Kidney (tissue), 14 donors: Measurements from ENCODE around the gene FAM171A1. TPM values are rescaled to one million over a fixed set of nuclear protein-coding genes. Genes with fewer than 3 reads are reported as not detected.

Source experiments
- DNase-seq, 5 donors: peaks; one replicate each; pipeline ENCODE4 v3.0.0-alpha.2; 2013 to 2020
- FAIRE-seq: peaks from 2 replicates; lab custom pipeline; 2012; peaks lifted over from hg19 to GRCh38; lab: Jason Lieb, UNC
- H3K27ac ChIP-seq, 2 donors: one replicate each; pipeline ENCODE4 v1.7.0; 2013; ENCODE audit warnings: low read depth in 2 of 2, low read length in 2 of 2, inconsistent platforms in 1 of 2
- H3K27me3 ChIP-seq: one replicate; pipeline ENCODE4 v1.7.1; 2013; ENCODE audit warnings: low read length, inconsistent platforms; ENCODE audit not compliant: control insufficient read depth, insufficient read depth
- H3K36me3 ChIP-seq, 3 donors: one replicate each; pipeline versions ENCODE4 v1.7.0 to v1.7.1; 2013; ENCODE audit warnings: low read length in 3 of 3, control low read depth in 1 of 3, inconsistent platforms in 1 of 3; ENCODE audit not compliant: insufficient read depth in 3 of 3, control insufficient read depth in 2 of 3
- H3K4me1 ChIP-seq, 3 donors: one replicate each; pipeline versions ENCODE4 v1.7.0 to v1.7.1; 2013; ENCODE audit warnings: low read length in 3 of 3, inconsistent platforms in 1 of 3, low read depth in 1 of 3; ENCODE audit not compliant: control insufficient read depth in 2 of 3, insufficient read depth in 2 of 3
- H3K4me3 ChIP-seq, 3 donors: one replicate each; pipeline versions ENCODE4 v1.7.0 to v1.8.1; 2013; ENCODE audit warnings: low read length in 3 of 3, control low read depth in 1 of 3, inconsistent platforms in 1 of 3
- H3K9ac ChIP-seq, 3 donors: one replicate each; pipeline versions ENCODE4 v1.7.0 to v1.7.1; 2013; ENCODE audit warnings: low read length in 3 of 3, control low read depth in 1 of 3, inconsistent platforms in 1 of 3
- H3K9me3 ChIP-seq, 3 donors: one replicate each; pipeline versions ENCODE4 v1.7.0 to v1.7.1; 2013; ENCODE audit warnings: low read length in 3 of 3, control low read depth in 1 of 3, inconsistent platforms in 1 of 3; ENCODE audit not compliant: control insufficient read depth in 2 of 3, insufficient read depth in 1 of 3
- CTCF ChIP-seq: IDR thresholded peaks from 3 replicates; pipeline ENCODE4 v1.5.1; 2012; ENCODE audit warnings: mild to moderate bottlenecking, moderate library complexity, borderline replicate concordance; ENCODE audit not compliant: insufficient read depth; ENCODE audit errors: extremely low read depth
- intact Hi-C: fragments of 100-400 bp; cut with DNase I; formaldehyde crosslinking; loops from one replicate; pipeline ENCODE4 v1.11.1; 2022
- polyA plus RNA-seq: library from polyadenylated mRNA; stranded (reverse); fragments of 350-450 nt; fragmentation: Illumina TruSeq; extraction: RNeasy Lipid Tissue Mini Kit (QIAGEN cat#74804); gene quantifications from one replicate; pipeline ENCODE4 v1.2.3, GENCODE V29; 2014; ENCODE audit warnings: low read depth, low replicate concordance; ENCODE audit not compliant: insufficient read depth
- total RNA-seq: library from RNA; stranded (reverse); fragmentation: NEBNext Ultra II Directional; extraction: Animal tissue kit (Norgen Biotek cat#: 25700); gene quantifications from one replicate; pipeline ENCODE4 v1.2.1, GENCODE V29; 2021
- donor health status: control.
- donor health status: control.
- donor health status: control.
- donor health status: control.
- donor health status: control.
- donor health status: DM: yes; HTN: yes; CAD: no.
- donor health status: Normal renal cell carcinoma (clear cell type).

Gene FAM171A1
- total and polyA plus RNA-seq, 2 donors from 2014 or later: 30.4 to 53.0 TPM

DNA sequence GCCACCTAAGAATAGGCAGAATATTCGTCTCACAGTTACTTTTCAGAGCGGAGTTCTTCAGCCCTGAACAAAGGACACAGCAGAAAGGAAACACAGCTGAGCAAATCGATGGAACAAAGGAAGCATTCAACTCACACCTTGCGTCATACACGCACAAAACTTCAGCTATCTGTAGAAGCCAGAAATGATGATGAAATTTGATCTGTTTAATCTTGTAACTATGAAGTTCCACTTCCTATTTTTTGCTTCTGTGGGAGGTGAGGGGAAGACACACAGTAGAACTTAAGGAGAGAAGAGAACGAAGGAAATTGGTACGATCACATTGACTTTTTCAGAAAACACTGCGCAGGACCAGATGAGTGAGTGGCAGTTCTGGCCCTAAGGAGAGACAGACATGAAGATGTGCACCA is 26.2 kb downstream of the FAM171A1 start:
- no peak for FAIRE-seq

DNA sequence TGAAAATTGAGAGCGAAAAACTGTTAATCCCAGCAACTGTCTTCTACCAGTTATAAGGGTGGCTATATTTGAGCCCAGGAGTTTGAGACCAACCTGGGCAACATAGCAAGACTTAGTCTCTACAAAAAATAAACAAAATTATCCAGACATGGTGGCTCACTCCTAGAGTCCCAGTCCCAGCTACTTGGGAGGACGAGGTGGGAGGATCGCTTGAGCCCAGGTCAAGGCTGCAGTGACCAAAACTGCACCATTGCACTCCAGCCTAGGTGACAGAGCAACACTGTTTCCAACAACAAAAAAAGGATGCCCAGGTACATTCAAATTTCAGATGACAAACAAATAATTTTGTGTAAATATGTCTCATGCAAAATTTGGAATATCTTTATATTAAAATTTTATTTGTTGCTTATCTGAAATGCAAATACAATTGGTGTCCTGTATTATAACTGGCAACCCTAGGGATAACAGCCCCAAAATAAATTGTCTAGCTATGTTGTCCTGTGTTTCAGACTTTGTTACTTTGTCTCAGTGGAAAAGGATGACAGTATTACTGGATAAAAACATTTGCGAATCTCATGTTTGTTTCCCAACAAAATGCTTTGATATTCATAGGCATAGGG is 26.7 kb downstream of the FAM171A1 start:
- TF ChIP-seq CTCF: no peak
- intact Hi-C loops: no loop called here
- no peaks in the 10 kb centered on the region for H3K36me3 ChIP-seq
- no peak overlapping the region for H3K4me3 ChIP-seq
- H3K4me1 ChIP-seq: peaks cover 0 to 17% (median 17%) of the 10 kb centered on the region in 3 donors
- H3K9me3 ChIP-seq: no peaks in the 10 kb centered on the region
- H3K9ac ChIP-seq: no peak overlapping the region
- FAIRE-seq: no peak
- DNase-seq: no peak
- H3K27ac ChIP-seq: no peak overlapping the region
- H3K27me3 ChIP-seq: no peaks in the 10 kb centered on the region

More for the DNA sequence above, 26.2 kb downstream of the FAM171A1 start:
- Histone ChIP-seq H3K27me3 (no peaks in the 10 kb centered on the region), H3K4me1 (peaks cover 3 to 18% (median 17%) of the 10 kb centered on the region in 3 donors), H3K36me3 (no peaks in the 10 kb centered on the region), H3K9ac (no peak overlapping the region), H3K4me3 (no peak overlapping the region), H3K27ac (no peak overlapping the region), H3K9me3 (no peaks in the 10 kb centered on the region)
- intact Hi-C loops: no loop called here
- no peak for TF ChIP-seq CTCF
- peak in 1 of 5 donors; percentile 22 for DNase-seq

GRCh38 chr10:15342970-15343369 is 28.1 kb downstream of the FAM171A1 start:
- no peak overlapping the region for H3K27ac ChIP-seq
- H3K36me3 ChIP-seq: no peaks in the 10 kb centered on the region
- H3K4me3 ChIP-seq: no peak overlapping the region
- no peak overlapping the region for H3K9ac ChIP-seq
- H3K4me1 ChIP-seq: peaks cover 0 to 17% (median 11%) of the 10 kb centered on the region in 3 donors
- FAIRE-seq: no peak
- DNase-seq: no peak
- no peak for TF ChIP-seq CTCF
- intact Hi-C loops: no loop called here
- no peaks in the 10 kb centered on the region for H3K9me3 ChIP-seq
- no peaks in the 10 kb centered on the region for H3K27me3 ChIP-seq
